ENCODE measurements around the gene OR6P1. TPM values are rescaled to one million over a fixed set of nuclear protein-coding genes. Genes with fewer than 3 reads are reported as not detected.

OR6P1 gene, protein sequence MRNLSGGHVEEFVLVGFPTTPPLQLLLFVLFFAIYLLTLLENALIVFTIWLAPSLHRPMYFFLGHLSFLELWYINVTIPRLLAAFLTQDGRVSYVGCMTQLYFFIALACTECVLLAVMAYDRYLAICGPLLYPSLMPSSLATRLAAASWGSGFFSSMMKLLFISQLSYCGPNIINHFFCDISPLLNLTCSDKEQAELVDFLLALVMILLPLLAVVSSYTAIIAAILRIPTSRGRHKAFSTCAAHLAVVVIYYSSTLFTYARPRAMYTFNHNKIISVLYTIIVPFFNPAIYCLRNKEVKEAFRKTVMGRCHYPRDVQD
- not detected for total RNA-seq

- no peaks in the 10 kb centered on the region for H3K4me1 Mint-ChIP-seq
- no peak within 1 kb of the TSS for H3K4me3 Mint-ChIP-seq
- H3K36me3 Mint-ChIP-seq (ENCODE audit: low read depth) = no peaks in the 10 kb centered on the region
- peaks cover 2% of the 10 kb centered on the region for H3K9me3 Mint-ChIP-seq
- no peak for DNase-seq
- ChIA-PET POLR2A (no interaction called here), CTCF (no interaction called here)
- peaks cover 19% of the 10 kb centered on the region for H3K27me3 Mint-ChIP-seq
- H3K27ac Mint-ChIP-seq = no peak within 1 kb of the TSS
Measured at GRCh38 chr1:158570480-158570879, at the start of gene OR6P1. OR6P1 (minus strand) TSS chr1:158570580; CDS start chr1:158563604, 6,976 bp downstream.

- Mint-ChIP-seq H3K4me1 (peaks cover 2% of the 10 kb centered on the region), H3K36me3 (ENCODE audit: low read depth) (no peaks in the 10 kb centered on the region), H3K27me3 (peaks cover 8% of the 10 kb centered on the region), H3K9me3 (no peaks in the 10 kb centered on the region), H3K4me3 (no peak overlapping the region), H3K27ac (no peak overlapping the region)
- ChIA-PET POLR2A (no interaction called here), CTCF (interaction anchor here (0.6 kb wide), 1 partner anchor 81 kb away, joined by 4 read pairs; no protein-coding TSS in a partner anchor)
- no peak for DNase-seq
Measured at GRCh38 chr1:158613764-158614163, 43.4 kb upstream of the OR6P1 start.

GRCh38 chr1:158611916-158612315 is 41.5 kb upstream of the OR6P1 start:
- no peak for DNase-seq
- POLR2A ChIA-PET = no interaction called here
- Mint-ChIP-seq H3K36me3 (ENCODE audit: low read depth) (no peaks in the 10 kb centered on the region), H3K27me3 (peaks cover 4% of the 10 kb centered on the region), H3K4me1 (peaks cover 2% of the 10 kb centered on the region), H3K27ac (no peak overlapping the region), H3K4me3 (no peak overlapping the region), H3K9me3 (no peaks in the 10 kb centered on the region)
- CTCF ChIA-PET = no interaction called here

DNA sequence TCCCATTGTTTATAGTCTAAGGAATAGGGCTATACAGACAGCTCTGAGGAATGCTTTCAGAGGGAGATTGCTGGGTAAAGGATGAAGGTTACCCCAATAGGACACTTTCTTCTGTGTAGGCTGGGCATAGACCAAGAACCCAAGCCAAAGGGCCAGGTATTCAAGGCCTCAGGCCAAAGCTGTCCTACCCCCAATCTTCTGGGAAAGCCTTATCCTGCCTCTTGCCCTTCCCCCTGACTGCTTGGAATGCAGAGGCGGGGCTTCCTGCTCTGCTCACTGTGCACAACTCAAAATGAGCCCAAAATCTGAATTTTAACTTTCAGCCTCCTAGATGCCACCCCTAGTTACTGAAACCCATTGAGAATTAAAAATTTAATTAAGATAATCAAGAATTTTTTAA is 36.9 kb upstream of the OR6P1 start:
- ChIA-PET CTCF (interaction anchor here (0.6 kb wide), 1 partner anchor 88 kb away, joined by 3 read pairs; no protein-coding TSS in a partner anchor), POLR2A (no interaction called here)
- no peaks in the 10 kb centered on the region for H3K36me3 Mint-ChIP-seq (ENCODE audit: low read depth)
- peaks cover 2% of the 10 kb centered on the region for H3K4me1 Mint-ChIP-seq
- H3K27me3 Mint-ChIP-seq = peaks cover 10% of the 10 kb centered on the region
- no peak overlapping the region for H3K4me3 Mint-ChIP-seq
- DNase-seq = no peak
- no peaks in the 10 kb centered on the region for H3K9me3 Mint-ChIP-seq
- no peak overlapping the region for H3K27ac Mint-ChIP-seq

- Mint-ChIP-seq H3K9me3 (no peaks in the 10 kb centered on the region), H3K27ac (no peak within 1 kb of the TSS), H3K36me3 (ENCODE audit: low read depth) (no peaks in the 10 kb centered on the region), H3K27me3 (peaks cover 10% of the 10 kb centered on the region), H3K4me3 (no peak within 1 kb of the TSS), H3K4me1 (no peaks in the 10 kb centered on the region)
- CTCF ChIA-PET = no interaction called here
- DNase-seq = no peak
- POLR2A ChIA-PET = no interaction called here
Measured at GRCh38 chr1:158604968-158605367, 34.6 kb upstream of the OR6P1 start, which contains the start of gene OR10Z1. OR10Z1 (plus strand) TSS chr1:158605268; CDS start chr1:158606439, 1,171 bp downstream.

DNA sequence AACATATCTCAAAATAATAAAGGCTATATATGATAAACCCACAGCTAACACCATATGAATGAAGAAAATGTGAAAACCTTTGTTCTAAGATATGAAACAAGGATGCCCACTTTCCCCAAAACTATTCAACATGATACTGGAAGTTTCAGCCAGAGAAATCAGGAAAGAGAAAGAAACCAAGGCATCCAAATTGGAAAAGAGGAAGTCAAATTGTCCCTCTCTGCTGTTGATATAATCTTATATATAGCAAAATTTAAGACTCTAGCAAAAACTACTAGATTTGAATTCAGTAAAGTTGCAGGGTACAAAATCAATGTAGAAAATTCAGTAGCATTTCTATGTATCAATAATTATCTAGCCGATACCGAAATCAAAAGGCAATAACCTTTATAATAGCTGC is 30.4 kb upstream of the OR6P1 start:
- Mint-ChIP-seq H3K27me3 (peaks cover 18% of the 10 kb centered on the region), H3K36me3 (ENCODE audit: low read depth) (no peaks in the 10 kb centered on the region), H3K4me3 (no peak overlapping the region), H3K27ac (no peak overlapping the region), H3K4me1 (no peaks in the 10 kb centered on the region), H3K9me3 (peaks cover 13% of the 10 kb centered on the region)
- no peak for DNase-seq
- CTCF ChIA-PET = no interaction called here
- POLR2A ChIA-PET = no interaction called here

DNA sequence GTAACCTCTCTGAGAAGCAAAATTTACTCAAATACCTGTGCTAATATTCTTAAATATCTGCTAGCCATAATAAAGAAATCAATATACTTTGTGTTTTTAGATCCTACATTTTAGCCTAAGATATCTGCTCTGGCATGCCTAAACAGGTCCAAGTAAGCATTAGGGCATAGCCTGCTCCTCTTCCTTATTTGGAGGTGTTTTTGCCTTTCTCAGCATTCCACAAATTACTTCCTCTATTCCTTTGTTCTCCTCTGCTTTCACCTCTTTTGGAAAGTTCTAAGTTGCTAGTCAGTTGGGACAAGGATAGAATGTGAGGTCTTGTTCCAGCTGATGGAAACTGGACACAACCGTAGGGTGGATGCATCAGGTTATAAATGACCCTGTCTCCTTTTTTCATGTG is 16.6 kb upstream of the OR6P1 start:
- Mint-ChIP-seq H3K36me3 (ENCODE audit: low read depth) (no peaks in the 10 kb centered on the region), H3K27me3 (peaks cover 2% of the 10 kb centered on the region), H3K27ac (no peak overlapping the region), H3K4me1 (no peaks in the 10 kb centered on the region), H3K4me3 (no peak overlapping the region), H3K9me3 (peaks cover 5% of the 10 kb centered on the region)
- ChIA-PET CTCF (no interaction called here), POLR2A (no interaction called here)
- no peak for DNase-seq

DNA sequence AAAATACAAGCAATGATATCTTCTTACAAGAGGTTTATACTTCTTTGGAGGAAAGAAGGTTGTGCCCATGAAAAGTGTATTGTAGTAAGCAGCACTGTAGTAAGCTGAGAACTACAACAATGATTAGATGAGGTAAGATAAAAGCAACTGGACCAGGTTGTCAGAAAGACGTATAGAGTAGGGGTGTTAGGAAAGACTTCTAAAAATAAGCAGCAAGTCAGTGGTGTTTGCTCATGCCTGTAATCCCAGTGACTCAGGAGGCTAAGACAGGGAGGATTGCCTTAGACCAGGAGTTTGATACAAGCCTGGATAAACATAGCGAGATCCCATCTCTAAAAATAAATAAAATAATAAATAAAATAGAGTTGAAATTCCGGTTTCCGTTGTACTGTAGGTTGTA is 13.6 kb upstream of the OR6P1 start:
- Mint-ChIP-seq H3K27ac (no peak overlapping the region), H3K9me3 (peaks cover 5% of the 10 kb centered on the region), H3K4me3 (no peak overlapping the region), H3K4me1 (no peaks in the 10 kb centered on the region), H3K27me3 (peaks cover 1% of the 10 kb centered on the region), H3K36me3 (ENCODE audit: low read depth) (no peaks in the 10 kb centered on the region)
- CTCF ChIA-PET = no interaction called here
- POLR2A ChIA-PET = no interaction called here
- no peak for DNase-seq

GRCh38 chr1:158579733-158580132 is 9.4 kb upstream of the OR6P1 start, which contains the start of gene OR10X1:
OR10X1 (minus strand) TSS chr1:158579899; CDS start chr1:158579899, 0 bp downstream.
- Mint-ChIP-seq H3K4me3 (no peak within 1 kb of the TSS), H3K4me1 (no peaks in the 10 kb centered on the region), H3K27ac (no peak within 1 kb of the TSS), H3K36me3 (ENCODE audit: low read depth) (no peaks in the 10 kb centered on the region), H3K9me3 (no peaks in the 10 kb centered on the region), H3K27me3 (peaks cover 5% of the 10 kb centered on the region)
- DNase-seq = no peak
- CTCF ChIA-PET = no interaction called here
- POLR2A ChIA-PET = no interaction called here

DNA sequence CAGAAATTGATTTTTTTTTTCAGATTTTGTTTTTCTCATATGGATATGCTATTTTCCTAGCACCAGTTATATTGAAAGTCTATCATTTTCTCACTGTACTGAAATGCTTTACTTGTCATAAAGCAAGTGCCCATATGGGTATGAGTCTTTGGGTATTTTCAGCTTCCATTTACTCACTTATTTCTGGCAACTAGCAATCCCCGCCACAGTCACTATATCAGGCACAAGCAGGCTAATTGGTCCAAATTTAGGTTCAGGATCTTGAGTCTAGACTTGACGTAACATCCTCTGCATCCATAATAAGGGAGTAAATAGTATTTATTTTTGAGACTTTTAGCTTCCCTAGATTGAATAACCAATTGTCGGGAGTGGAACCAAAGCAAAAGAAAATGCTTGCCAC is 7.2 kb upstream of the OR6P1 start:
- no peaks in the 10 kb centered on the region for H3K36me3 Mint-ChIP-seq (ENCODE audit: low read depth)
- no peak for DNase-seq
- no peaks in the 10 kb centered on the region for H3K9me3 Mint-ChIP-seq
- POLR2A ChIA-PET = no interaction called here
- CTCF ChIA-PET = no interaction called here
- H3K4me1 Mint-ChIP-seq = no peaks in the 10 kb centered on the region
- H3K4me3 Mint-ChIP-seq = no peak overlapping the region
- H3K27ac Mint-ChIP-seq = no peak overlapping the region
- H3K27me3 Mint-ChIP-seq = peaks cover 13% of the 10 kb centered on the region

- no peaks in the 10 kb centered on the region for H3K4me1 Mint-ChIP-seq
- H3K36me3 Mint-ChIP-seq (ENCODE audit: low read depth) = no peaks in the 10 kb centered on the region
- peaks cover 21% of the 10 kb centered on the region for H3K27me3 Mint-ChIP-seq
- ChIA-PET CTCF (interaction anchor here (1.2 kb wide), 1 partner anchor 426 kb away, joined by 3 read pairs; no protein-coding TSS in a partner anchor), POLR2A (no interaction called here)
- no peak for DNase-seq
- peaks cover 2% of the 10 kb centered on the region for H3K9me3 Mint-ChIP-seq
- no peak overlapping the region for H3K4me3 Mint-ChIP-seq
- H3K27ac Mint-ChIP-seq = no peak overlapping the region
Measured at GRCh38 chr1:158572226-158572625, 1.8 kb upstream of the OR6P1 start.

DNA sequence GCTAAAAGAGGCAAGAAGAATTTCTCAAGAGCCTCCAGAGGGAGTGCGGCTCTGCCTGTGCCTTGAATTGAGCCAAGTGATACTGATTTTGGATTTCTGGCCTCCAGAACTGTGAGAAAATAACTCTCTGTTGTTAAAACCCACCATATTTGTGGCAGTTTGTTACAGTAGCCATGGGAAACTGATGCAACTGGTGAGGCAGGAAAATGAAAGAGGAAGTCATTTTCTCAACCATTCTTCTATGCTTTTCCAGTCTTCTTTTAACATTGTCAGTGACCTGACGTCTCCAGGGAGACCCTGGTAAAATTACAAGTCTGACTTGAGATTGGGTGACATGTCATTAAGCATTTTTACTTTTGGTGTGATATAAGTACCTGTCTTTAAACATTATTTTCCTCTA is 5.8 kb downstream of the OR6P1 start:
- no peaks in the 10 kb centered on the region for H3K4me1 Mint-ChIP-seq
- CTCF ChIA-PET = no interaction called here
- no peak overlapping the region for H3K27ac Mint-ChIP-seq
- H3K4me3 Mint-ChIP-seq = no peak overlapping the region
- peaks cover 2% of the 10 kb centered on the region for H3K9me3 Mint-ChIP-seq
- peaks cover 10% of the 10 kb centered on the region for H3K27me3 Mint-ChIP-seq
- DNase-seq = no peak
- H3K36me3 Mint-ChIP-seq (ENCODE audit: low read depth) = no peaks in the 10 kb centered on the region
- POLR2A ChIA-PET = no interaction called here

- peaks cover 2% of the 10 kb centered on the region for H3K9me3 Mint-ChIP-seq
- no peaks in the 10 kb centered on the region for H3K36me3 Mint-ChIP-seq (ENCODE audit: low read depth)
- CTCF ChIA-PET = no interaction called here
- H3K27me3 Mint-ChIP-seq = peaks cover 10% of the 10 kb centered on the region
- POLR2A ChIA-PET = no interaction called here
- H3K27ac Mint-ChIP-seq = no peak overlapping the region
- no peak for DNase-seq
- no peaks in the 10 kb centered on the region for H3K4me1 Mint-ChIP-seq
- H3K4me3 Mint-ChIP-seq = no peak overlapping the region
Measured at GRCh38 chr1:158563853-158564252, 6.5 kb downstream of the OR6P1 start.

DNA sequence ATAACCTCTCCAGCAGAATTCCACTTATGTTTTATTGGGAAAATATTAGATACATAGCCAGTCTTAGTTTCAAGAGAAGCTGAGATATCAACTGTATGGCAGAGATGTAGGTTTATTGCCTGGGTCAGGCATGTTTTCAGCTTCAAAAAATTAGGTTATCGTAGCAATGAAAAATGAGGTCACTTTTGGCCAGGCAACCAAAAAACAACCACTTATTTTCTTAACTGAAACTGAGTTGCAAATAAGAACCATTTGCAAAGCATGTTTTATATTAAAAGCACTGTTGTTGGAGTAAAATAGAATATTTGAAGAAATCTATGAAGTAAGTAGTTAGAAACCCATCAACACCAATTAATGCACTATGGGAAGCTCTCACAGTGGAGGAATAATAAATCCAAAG is 10.7 kb downstream of the OR6P1 start:
- H3K9me3 Mint-ChIP-seq = no peaks in the 10 kb centered on the region
- POLR2A ChIA-PET = no interaction called here
- no peaks in the 10 kb centered on the region for H3K36me3 Mint-ChIP-seq (ENCODE audit: low read depth)
- H3K27me3 Mint-ChIP-seq = peaks cover 10% of the 10 kb centered on the region
- CTCF ChIA-PET = no interaction called here
- DNase-seq = no peak
- no peaks in the 10 kb centered on the region for H3K4me1 Mint-ChIP-seq
- H3K4me3 Mint-ChIP-seq = no peak overlapping the region
- no peak overlapping the region for H3K27ac Mint-ChIP-seq

Data from activated CD4-positive, alpha-beta memory T cell treated with anti-CD3 and anti-CD28 coated beads, Interleukin-2, amount 10 ng/mL, durations not matched to agents 7 days and 5 days (primary cell).